ENCODE results near the gene CDAN1. TPM values are rescaled to one million over a fixed set of nuclear protein-coding genes. Genes with fewer than 3 reads are reported as not detected.

CDAN1 gene
- total and polyA plus RNA-seq, 10 of the 15 experiments (the other 5 are each of a cell fraction or from before 2014, with no cell fraction given): 0.56 to 14.2 (median 6.7) TPM

- TF ChIP-seq REST (IDR thresholded peaks at IDR 0.05; ENCODE audit: low read depth, low read length) (no peak), LARP7 (IDR thresholded peaks at IDR 0.05) (no peak), CHD1 (IDR thresholded peaks at IDR 0.05; ENCODE audit: low read depth, low read length) (no peak), RUNX3 (IDR thresholded peaks at IDR 0.05; ENCODE audit: low read length) (peak; percentile 94), PAX5 (IDR thresholded peaks at IDR 0.05; ENCODE audit: borderline replicate concordance, low read depth, low read length) (no peak), PBX3 (IDR thresholded peaks at IDR 0.05; ENCODE audit: insufficient replicate concordance, low read depth, low read length) (no peak), POU2F2 (IDR thresholded peaks at IDR 0.05; ENCODE audit: borderline replicate concordance, low read depth, low read length) (no peak), YY1 (IDR thresholded peaks at IDR 0.05; ENCODE audit: low read depth, low read length) (0 out of 2 replicates have a peak, but pooled peaks have one; percentile 37), CBFB (IDR thresholded peaks at IDR 0.05; ENCODE audit: low read depth) (peak; percentile 60; the same call in 1 of the 2 replicates), RELA (IDR thresholded peaks at IDR 0.05; ENCODE audit: borderline replicate concordance, partially characterized antibody) (no peak), RAD21 (IDR thresholded peaks at IDR 0.05; ENCODE audit: insufficient read depth, low read depth, low read length) (peak; percentile 95), SMARCA5 (IDR thresholded peaks at IDR 0.05) (no peak), SMC3 (IDR thresholded peaks at IDR 0.05; ENCODE audit: borderline replicate concordance, low read length) (peak; percentile 82), NFXL1 (IDR thresholded peaks at IDR 0.05; ENCODE audit: borderline replicate concordance) (no peak)
- TF ChIP-seq, protein P1, sequence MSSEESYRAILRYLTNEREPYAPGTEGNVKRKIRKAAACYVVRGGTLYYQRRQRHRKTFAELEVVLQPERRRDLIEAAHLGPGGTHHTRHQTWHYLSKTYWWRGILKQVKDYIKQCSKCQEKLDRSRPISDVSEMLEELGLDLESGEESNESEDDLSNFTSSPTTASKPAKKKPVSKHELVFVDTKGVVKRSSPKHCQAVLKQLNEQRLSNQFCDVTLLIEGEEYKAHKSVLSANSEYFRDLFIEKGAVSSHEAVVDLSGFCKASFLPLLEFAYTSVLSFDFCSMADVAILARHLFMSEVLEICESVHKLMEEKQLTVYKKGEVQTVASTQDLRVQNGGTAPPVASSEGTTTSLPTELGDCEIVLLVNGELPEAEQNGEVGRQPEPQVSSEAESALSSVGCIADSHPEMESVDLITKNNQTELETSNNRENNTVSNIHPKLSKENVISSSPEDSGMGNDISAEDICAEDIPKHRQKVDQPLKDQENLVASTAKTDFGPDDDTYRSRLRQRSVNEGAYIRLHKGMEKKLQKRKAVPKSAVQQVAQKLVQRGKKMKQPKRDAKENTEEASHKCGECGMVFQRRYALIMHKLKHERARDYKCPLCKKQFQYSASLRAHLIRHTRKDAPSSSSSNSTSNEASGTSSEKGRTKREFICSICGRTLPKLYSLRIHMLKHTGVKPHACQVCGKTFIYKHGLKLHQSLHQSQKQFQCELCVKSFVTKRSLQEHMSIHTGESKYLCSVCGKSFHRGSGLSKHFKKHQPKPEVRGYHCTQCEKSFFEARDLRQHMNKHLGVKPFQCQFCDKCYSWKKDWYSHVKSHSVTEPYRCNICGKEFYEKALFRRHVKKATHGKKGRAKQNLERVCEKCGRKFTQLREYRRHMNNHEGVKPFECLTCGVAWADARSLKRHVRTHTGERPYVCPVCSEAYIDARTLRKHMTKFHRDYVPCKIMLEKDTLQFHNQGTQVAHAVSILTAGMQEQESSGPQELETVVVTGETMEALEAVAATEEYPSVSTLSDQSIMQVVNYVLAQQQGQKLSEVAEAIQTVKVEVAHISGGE (CRISPR knock-in tag; IDR thresholded peaks at IDR 0.05): no peak
- TF ChIP-seq, protein P2, sequence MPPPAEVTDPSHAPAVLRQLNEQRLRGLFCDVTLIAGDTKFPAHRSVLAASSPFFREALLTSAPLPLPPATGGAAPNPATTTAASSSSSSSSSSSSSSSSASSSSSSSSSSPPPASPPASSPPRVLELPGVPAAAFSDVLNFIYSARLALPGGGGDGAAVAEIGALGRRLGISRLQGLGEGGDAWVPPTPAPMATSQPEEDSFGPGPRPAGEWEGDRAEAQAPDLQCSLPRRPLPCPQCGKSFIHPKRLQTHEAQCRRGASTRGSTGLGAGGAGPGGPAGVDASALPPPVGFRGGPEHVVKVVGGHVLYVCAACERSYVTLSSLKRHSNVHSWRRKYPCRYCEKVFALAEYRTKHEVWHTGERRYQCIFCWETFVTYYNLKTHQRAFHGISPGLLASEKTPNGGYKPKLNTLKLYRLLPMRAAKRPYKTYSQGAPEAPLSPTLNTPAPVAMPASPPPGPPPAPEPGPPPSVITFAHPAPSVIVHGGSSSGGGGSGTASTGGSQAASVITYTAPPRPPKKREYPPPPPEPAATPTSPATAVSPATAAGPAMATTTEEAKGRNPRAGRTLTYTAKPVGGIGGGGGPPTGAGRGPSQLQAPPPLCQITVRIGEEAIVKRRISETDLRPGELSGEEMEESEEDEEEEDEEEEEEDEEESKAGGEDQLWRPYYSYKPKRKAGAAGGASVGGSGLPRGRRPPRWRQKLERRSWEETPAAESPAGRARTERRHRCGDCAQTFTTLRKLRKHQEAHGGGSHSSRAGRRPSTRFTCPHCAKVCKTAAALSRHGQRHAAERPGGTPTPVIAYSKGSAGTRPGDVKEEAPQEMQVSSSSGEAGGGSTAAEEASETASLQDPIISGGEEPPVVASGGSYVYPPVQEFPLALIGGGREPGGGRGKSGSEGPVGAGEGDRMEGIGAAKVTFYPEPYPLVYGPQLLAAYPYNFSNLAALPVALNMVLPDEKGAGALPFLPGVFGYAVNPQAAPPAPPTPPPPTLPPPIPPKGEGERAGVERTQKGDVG (CRISPR knock-in tag; IDR thresholded peaks at IDR 0.05): no peak
- TF ChIP-seq, protein P3, sequence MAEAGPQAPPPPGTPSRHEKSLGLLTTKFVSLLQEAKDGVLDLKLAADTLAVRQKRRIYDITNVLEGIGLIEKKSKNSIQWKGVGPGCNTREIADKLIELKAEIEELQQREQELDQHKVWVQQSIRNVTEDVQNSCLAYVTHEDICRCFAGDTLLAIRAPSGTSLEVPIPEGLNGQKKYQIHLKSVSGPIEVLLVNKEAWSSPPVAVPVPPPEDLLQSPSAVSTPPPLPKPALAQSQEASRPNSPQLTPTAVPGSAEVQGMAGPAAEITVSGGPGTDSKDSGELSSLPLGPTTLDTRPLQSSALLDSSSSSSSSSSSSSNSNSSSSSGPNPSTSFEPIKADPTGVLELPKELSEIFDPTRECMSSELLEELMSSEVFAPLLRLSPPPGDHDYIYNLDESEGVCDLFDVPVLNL (IDR thresholded peaks at IDR 0.05; ENCODE audit: low read depth, low read length): no peak
Measured at GRCh38 chr15:42704492-42704926, 32.4 kb downstream of the CDAN1 start (continued).

All from GM12878 (cell line).